SIG-M5 (cell line): ENCODE measurements around the gene COL20A1.
"Not testable (repeated sequence)": the region's sequence is repeated elsewhere in the genome, so short reads cannot be mapped to it uniquely, and the experiment has no call there.

ENCODE experiments used
- DNase-seq: peaks from one replicate; lab custom pipeline; 2025; lab: John Stamatoyannopoulos, UW

COL20A1 gene

DNA sequence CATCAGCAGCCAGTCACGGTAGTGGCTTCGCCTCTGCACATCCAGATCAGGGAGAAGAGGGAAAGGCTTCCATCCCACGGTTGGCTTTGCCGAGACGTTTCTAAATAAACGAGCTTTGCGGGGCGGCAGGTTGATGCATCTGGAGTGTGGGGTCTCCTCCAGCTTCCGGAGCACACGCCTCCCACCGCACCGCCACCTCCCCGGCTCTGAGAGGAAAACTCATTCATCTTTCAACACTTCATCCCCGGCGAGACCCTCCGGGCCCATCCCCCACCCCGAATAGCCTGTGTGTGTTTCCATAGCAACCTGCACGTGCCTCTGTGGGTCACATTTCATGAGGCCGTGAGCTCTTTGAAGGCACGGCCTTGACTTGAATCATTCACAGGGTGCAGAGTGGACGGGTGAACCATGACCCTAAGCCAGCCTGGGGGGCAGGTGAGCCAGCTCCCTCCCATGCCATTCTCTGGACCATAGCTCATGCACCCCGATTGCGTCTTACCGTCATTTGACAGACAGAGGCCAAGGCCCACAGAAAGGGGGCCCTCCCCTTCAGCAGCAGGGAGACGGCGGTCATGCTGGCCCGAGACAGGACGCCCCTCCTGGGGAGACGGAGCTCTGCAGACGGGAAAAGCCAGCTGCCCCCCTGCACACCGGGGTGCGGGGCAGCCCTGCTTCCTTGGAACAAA lies 84.4 kb downstream of the COL20A1 start:
- DNase-seq = no peak

DNA sequence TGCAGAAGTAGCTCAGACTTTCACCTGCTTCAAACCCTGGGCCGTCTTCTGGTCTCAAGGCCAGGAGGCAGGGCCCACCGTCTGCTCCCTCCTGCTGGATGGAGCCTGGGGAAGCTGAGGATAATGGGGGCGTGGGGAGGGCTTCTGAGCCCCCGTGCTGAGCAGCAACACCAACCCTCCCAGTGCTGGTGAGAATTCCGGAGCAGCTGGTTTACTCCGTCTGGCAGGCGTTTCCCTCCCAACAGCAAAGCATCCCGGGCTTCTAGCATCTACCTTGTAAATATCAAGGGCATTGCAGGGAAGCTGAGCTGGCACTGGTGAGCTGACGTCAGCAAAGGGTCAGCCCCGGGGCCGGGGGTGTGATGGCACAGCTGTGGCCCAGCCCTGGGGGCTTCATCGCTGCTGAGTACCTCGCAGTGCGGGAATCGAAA lies 85.0 kb downstream of the COL20A1 start:
- DNase-seq = no peak

DNA sequence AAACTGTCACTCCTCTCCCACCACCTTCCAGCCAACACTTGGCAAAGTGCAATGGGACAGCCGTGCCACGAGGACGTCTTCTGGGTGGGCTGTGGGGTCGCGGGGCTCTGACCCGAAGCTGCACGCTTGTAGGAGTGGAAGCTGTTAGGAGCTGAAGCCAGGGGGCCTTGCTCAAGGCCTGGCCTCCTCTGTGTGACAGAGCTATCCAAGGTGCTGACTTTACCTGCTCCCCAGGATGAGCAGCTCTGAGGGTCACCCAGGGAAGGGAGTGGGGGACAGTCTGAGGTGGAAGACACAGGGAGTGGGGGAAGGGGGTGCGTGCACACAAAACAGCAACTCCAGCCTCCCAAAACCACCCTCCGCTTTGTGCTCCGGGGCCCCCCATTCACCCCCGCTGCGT lies 85.6 kb downstream of the COL20A1 start:
- no peak for DNase-seq

DNA sequence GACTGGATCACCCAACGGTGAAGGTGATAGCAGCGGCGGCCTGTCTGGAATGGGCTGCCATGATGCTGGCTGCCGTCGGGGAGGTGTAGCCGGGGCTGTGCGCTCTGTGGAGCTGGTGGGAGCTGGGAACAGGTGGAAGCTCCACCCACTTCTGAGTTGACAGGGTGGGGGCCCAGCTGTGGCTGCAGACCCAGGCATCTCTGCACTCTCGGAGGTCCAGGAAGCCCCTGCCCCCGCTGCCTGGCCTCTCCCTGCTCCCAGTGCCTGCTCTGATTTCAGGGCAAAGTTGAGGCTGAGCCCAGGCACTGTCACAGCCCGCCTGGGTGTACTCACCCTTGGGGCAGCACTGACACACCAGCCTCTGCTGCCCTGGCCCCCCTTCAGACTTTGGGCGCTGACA lies 86.3 kb downstream of the COL20A1 start:
- no peak for DNase-seq

DNA sequence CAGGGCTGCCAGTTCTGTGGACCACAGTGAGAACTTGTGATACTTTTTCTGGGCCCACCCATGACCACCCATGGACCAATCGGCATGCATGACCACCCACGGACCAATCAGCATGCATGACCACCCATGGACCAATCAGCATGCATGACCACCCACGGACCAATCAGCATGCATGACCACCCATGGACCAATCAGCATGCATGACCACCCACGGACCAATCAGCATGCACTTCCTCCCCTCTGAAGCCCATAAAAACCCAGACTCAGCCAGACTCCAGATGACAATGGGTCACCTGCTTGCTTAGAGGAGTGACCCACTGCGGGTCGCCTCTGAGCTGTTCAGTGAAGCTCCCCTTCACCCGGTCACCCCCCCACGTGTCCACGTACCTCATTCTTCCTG lies 86.9 kb downstream of the COL20A1 start:
- not testable (repeated sequence) for DNase-seq

DNA sequence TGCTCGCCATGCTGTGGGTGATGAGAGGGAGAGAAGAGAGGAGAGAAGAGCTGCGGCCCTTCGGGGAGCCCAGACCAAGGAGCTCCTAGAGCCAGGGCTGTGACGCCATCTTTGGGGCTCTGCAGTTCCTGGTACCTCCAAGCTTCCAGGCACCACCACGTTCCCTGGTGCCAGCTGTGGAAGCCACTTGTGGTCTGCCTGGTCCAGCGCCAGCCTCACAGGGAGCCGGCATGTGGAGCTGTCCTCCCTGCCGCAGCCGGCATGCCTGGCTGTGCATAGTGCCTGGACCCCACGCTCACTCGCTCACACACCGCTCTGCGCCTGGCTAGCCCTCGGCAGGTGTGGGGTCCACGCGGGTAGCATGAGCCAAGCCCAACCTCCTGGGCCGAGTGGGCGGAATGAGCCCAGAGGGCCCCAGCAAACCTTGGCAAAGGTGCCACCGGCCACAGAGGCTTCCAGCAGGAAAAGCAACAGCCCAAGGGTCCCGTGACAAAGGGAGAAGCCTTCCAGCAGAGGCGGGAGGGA lies 87.4 kb downstream of the COL20A1 start:
- no peak for DNase-seq

DNA sequence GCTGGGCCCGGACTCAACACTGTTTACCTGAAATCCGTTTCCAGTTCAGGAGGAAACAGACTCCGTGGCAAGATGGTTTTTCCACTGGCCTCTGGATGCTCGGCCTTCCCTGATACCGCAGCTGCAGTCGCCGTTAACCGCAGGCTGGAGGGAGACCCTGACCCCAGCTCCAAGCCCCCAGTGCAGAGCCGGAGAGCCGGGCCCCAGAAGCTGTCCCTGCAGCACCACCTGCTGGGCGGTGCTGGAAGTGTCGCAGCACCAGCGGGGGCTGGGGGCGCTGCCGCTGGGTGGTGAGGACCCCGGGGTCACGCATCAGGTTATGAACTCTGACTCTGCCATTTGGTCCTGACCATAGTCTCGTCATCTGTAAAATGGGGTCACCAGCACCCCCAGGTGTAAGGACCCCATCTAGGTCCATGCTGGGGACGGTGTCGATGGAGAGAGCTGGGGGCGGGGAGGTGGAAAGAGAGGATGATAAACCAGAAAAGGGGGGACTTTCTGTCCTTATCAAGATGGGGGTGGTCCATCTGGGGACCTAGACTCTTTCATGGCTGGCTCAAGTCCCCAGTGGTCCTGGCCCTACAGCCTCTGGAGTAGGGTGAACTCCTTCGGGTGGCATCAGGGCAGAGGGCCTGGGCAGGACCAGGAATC lies 88.9 kb downstream of the COL20A1 start:
- DNase-seq = no peak

DNA sequence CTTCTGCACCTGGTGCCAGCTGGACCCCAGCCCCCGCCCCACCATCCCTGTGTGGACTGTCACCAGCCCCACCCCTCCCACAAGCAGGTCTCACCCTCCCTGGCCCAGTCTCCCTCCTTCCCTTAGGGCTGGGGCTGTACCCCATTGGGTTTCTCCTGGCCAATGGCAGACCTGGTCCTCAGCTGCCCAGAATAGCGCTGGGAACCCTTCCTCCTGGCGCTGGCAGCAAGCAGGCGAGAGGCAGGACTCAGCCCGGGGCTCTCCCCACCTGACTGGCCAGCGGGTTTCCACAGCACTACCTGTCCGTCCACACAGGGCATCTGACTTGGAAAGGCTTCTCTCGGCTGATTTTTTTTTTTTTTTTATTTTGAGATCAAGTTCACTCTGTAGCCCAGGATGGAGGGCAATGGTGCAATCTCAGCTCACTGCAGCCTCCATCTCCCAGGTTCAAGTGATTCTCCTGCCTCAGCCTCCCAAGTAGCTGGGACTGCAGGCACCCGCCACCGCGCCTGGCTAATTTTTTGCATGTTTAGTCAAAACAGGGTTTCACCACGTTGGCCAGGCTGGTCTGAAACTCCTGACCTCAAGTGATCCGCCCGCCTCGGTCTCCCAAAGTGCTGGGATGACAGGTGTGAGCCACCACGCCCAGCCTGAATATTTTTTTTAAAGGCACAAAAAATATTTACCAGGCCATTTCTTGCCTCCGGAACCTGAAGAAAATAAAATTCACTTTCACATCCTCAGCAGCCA lies 89.7 kb downstream of the COL20A1 start:
- DNase-seq = no peak

DNA sequence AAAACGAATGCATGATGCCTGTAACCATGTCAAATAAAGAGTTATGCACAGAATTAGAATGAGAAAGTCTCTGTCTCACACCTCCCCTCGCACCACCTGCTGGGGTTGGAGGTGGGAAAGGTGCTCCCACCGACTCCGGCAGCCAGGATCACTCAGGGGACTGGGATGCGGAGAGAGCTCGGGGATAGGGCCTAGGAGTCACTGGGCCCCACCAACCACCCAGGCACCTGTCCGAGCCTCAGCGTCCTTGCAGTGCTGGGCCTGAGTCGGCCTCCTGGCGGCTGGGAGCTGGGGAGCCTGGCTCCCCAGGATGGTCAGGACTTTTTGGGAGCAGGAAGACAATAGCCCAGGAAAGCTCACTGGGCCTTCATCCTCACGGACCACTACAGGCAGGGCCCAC lies 90.6 kb downstream of the COL20A1 start:
- DNase-seq = no peak

DNA sequence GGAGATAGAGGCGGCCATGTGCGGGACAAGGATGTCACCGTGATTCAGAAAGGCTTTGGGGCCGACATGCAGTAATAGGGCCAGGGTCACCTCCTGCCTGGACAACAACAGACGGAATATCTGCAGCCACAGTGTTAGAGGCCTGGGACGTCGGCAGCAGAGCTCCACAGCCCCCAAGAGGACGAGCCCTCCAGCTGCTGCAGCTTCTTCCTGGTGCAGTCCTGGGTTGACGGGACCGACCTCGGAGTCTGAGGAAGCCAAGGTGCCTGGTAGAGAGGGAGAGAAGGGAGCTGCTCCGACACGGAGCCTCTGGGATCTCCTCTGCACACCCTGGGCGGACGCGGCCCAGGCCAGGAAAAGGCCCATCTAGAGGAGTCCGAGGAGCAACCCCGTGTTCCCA lies 91.3 kb downstream of the COL20A1 start:
- DNase-seq = no peak
